HG03139 (cell line): ENCODE results near the gene SCD5.

Experiments
- ATAC-seq: cut with Tn5 transposase; IDR thresholded peaks from one replicate; pipeline ENCODE4 v1.9.1; 2021; ENCODE audit not compliant: unreplicated experiment

SCD5 gene

DNA sequence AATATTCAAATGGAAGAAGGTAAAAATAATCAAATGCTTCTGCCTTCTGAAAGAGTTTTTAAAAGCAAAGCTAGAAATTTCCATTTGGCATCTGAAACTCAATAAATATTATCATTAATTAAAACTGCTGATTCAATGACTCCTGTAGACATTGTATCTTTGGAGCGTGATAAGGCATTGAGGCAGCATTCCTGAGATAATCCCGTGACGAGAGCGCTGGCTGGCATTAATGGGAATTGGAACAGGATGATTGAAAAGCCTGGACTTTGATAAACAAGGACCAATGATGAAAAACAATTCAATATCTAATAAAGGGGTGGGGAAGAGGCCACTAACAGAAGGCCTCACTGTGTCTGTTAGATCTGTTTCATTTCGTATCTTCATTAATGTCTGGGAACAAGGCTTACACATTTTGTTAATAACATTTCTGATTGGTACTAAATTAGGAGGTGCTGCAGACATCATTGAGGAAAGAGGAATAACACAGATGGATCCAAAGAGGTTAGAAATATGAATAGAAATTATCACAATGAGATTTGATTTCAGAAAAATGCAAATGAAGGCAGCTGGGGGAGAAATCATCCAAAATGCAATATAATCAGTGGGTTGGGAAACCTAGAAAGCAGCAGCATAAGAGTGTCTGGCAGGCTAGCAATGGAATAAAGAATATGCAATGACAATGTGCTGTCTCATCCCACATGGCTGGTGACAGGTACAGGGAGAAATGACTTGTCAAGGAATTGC, 102.3 kb downstream of the SCD5 start:
- no peak for ATAC-seq

DNA sequence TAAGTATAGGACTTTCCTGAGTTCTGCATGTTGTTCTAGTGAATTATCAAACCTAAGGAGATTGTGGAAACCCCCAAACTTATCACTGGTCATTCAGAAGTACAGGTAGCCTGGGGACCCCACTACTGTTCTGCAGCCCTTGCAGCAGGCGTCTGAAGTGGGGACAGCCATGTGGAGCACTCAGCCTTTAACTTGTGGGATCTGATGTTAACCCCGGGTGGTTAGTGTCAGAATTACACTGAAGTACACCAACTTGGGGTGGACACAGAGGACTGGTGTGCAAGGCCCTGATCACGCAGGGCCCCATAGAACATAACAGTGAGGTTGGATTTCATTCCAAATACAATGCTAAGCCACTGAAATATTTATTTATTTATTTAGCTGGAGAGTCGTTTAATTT, 103.7 kb downstream of the SCD5 start:
- no peak for ATAC-seq

DNA sequence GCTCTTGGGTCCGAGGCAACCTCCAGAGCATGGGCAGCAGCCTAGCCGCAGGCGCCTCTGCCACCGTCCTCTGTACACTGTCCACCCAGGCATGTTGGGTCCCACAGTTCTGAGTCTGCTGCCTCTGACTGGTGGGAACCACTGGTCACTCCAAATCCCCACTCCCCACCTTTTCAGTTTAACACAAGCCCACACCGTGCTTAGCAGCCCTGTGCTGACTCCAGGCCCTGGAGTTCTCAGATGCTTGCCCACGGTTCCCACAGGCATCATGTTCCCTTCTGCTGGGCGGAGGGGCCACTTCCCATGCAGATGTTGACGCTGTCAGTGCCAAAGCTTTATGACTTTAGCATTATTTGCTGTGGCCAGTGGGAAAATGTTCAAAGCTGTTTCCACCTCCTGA, 104.5 kb downstream of the SCD5 start:
- ATAC-seq, result no peak

DNA sequence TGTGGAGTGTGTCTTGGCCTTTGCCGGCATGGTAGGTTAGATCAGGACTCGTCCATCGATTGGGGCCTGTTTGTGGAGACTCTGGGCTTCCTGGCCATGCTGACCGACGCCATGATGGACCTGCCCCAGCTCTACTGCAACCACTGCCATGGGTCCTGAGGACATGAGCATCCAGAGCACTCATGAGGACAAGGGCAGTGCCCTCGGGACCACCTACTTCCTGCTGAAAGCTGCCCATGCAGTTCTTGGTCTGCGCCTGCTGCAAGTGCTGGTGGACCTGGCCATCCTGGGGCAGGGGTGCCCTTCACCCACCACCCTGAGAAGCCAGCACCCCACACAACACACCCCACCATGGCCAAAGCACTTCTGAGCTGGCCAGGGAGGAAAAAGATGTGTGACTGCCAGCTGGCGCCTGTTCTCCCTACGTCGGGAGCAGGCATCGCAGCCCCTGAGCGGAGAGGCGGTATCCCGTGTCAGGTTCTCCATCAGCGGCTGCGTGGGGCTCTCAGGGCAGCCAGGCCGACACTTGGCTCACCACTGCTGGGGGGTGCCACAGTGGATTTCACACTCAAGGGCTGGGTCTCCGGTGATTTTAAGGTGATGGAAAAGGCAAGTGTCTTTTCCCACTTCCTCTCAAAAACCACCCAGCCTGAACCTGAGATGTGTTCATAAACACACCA, 106.4 kb downstream of the SCD5 start:
- ATAC-seq, result no peak

- no peak for ATAC-seq
Measured at GRCh38 chr4:82691431-82691830, 107.2 kb downstream of the SCD5 start.

- no peak for ATAC-seq
Measured at GRCh38 chr4:82688091-82688795, 110.4 kb downstream of the SCD5 start.

DNA sequence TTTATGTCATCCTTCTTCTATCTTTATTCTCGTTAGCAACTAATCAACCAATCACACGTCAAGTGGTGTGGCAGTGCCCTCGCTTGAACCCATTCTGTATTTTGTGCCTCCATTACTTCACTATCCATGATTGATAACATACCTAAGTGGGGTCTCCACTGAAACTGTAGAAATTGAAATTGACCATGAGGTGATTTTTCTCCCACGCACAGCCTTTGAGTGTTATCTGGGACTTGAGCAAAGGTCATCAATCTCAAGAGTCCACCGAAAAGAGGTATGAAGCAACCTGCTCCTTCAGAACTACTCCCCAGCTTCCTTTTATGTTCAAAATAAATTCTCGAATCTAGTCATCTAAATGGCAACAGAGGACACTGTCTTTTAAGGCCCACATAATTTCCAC, 111.1 kb downstream of the SCD5 start:
- ATAC-seq, result no peak

DNA sequence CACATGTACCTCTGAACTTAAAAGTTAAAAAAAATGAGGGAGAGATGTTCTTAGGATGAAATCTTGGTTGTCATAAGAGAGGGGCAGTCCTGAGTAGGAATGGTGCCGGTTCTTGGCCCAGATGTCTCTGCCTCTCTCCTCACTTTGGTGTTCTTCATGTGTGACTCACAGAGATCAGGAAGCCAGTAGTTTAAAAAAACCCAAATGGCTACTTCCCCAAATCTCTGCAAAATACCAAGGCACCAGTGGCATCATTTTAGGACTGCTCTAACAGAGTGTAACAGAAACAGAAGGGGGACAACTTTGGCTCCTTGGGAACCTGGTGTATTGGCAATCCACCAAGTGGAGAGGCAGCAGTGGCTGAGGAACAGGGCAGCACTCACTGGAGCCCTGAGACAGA, 116.8 kb downstream of the SCD5 start:
- ATAC-seq, result no peak

DNA sequence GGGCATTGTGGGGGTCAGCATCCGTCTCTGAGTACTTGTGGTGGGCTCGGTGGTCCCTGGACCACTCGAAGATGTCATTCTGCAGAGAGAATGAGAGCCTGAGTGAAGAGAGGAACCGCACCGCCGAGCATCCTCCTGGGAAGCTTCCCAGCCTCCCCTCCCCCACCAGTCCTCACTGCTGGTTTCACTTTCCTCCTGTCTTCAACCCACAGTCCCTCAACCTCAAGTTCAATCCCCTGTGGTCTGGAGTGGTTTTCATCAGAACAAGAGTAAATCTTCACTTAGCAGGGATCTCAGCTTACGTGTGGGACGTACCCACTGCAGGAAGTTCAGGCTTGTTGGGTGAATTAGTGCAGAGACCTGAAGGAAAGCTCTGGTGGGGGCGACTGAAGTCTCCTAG, 117.8 kb downstream of the SCD5 start:
- ATAC-seq, result no peak

GRCh38 chr4:82679531-82679930, 119.1 kb downstream of the SCD5 start:
- no peak for ATAC-seq

DNA sequence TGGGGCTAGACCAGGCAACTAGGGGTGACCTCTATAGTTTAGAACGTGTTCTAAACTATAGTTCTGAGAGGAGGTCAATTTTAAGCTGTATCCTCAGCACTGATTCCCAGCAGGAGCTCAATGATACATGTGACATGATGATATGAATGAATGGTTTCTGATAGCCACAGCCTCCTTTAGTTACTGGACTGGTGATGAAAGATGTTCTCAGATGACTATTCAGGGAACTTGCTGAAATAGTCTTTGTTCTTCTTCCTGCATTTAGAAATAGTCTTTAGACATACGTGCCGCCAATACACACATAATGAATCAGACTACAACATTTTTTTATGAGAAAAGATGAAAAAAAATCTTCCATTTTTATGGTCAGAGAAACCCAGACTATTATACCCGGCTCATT, 120.5 kb downstream of the SCD5 start:
- ATAC-seq, result no peak

DNA sequence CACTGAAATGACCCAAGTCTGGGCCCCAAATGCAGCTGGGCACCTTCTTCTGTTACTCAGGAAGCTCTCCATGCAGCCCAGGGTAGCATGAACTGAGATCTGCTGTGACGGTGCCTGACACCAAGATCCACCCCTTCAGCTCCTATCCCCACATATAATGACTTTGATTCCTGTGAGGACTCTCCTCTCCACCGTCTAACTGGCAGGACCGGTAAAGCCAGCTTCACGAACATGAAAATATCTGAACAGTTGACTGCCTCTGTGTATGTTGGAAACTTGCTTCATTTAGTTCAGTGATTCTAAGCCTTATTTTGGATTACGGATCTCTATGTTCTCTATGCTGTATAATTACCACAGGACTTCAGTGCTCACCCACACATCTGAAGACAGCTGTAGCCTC, 121.3 kb downstream of the SCD5 start:
- no peak for ATAC-seq

GRCh38 chr4:82667761-82668480, 130.7 kb downstream of the SCD5 start:
- ATAC-seq, result no peak

- no peak for ATAC-seq
Measured at GRCh38 chr4:82666970-82667665, 131.5 kb downstream of the SCD5 start.

- ATAC-seq, result no peak
Measured at GRCh38 chr4:82661181-82661992, 137.2 kb downstream of the SCD5 start.

DNA sequence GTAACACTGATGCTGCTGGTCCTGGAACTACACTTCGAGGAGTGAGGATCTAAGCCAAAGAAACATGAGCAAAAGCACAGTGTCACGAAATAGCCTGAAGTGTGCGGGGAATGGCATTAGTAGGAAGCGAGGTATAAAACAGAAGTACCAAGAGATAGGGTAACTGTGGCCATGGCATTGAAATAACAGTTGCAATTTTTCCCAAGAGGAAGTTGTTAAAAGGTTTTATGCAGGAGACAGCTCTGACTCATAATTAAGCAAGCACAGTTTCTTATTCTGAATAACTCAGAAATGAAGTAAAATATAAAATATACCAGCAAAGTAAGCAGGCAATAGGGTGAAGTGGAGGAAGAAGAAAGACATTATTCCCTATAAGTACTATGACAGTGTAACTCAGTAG, 146.5 kb downstream of the SCD5 start:
- ATAC-seq, result no peak

DNA sequence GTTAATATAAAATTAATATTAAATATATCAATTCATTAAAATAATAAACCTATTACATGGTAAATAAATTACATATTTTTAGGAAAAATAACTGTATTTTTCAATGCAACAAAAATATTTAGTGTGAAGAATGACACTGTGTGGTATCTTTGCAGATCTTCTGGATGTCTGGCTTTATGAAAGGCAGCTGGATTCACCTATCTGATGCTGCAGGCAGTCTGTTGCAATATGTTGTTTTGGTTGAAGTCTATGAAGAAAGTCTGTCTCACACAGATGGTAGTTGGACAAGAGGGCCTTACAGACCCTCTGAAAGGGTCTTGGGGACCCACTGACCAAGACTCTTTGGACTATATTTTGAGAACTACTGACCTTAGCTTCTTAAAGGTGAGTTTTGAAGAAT, 147.7 kb downstream of the SCD5 start:
- no peak for ATAC-seq

DNA sequence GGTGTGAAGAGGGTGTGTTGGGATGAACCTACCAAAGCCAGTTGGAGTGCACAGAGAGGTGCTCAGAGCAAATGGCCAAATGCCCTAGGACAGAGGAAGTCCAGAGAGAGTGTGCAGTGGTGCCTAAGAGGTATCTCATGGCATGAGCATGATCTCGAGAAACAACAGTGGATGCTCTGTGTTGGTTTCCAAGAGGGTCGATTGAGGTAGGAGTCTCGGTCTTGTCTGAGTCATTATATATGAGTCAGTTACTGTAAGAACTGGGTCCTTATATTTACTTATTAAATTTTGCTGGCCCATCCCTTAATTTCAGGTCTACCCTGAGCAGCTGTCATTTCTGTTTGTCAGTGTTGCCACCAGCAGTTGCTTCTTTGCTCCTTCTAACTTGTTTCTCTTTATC, 150.2 kb downstream of the SCD5 start:
- ATAC-seq, result no peak

DNA sequence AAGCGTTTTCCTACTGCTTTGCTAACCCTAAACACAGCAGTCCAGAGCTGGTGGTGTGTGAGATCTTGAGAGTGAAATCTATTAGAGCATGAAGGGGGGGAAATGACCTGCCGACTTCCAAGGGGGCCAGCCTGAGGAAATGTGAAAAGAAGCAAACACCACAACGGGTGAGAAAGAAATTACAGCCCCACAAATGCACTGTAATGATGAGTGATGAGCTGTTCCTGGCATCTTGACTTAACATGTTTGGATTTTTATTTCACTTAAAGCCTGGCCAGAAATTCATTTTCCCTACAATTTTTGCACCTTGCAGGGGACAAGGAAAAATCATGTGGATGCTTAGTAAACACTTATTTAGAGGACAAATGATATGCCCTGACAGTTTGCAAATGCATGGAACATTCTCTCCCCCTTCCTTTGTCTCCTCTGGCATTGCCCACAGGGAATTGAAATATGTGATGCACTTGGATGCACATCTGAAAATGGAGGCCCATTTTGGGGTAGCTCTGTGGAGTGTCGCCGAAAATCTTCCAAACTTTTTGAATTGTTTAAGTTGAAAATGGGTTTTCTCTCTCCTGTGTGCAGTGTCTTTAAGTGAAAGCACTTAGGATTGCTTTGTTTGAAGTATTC, 152.5 kb downstream of the SCD5 start:
- no peak for ATAC-seq

DNA sequence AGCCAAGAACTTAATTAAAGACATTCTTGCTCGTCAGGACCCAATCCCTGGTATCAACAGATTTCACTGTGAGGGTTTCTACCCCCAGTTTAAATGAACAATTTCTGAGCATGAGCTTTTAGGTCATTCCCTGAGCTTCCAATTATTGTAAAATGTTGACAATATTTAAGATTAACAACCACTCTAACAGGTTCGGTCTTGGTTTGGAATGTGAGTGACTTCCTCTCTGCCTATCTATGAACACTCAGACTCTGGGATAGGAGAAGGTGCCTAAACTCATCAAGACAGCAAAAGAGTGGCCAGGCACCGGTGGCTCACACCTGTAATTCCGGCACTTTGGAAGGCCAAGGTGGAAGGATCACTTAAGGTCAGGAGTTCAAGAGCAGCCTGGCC, 153.9 kb downstream of the SCD5 start:
- no peak for ATAC-seq
